ENCODE results near the gene CORO6.

The CORO6 gene

GRCh38 chr17:29590411-29591145 lies 32.1 kb downstream of the CORO6 start:
- in situ Hi-C loops (cut with HindIII; ENCODE audit: low pct_ligation_motif_present, low sequenced_read_pairs) = no loop called here
- DNase-seq = no peak
- Histone ChIP-seq H3K27me3 (replicated peaks) (no peaks in the 10 kb centered on the region), H3K36me3 (replicated peaks) (no peaks in the 10 kb centered on the region), H3K4me3 (ENCODE audit: low read depth, low read length) (peak overlapping the region; percentile 50), H3K27ac (peak overlapping the region; percentile 27)
- no peak for TF ChIP-seq CTCF (IDR thresholded peaks at IDR 0.05; ENCODE audit: low read depth, low read length, missing control alignments)

- peak; percentile 52 for DNase-seq
- no peak for TF ChIP-seq CTCF (IDR thresholded peaks at IDR 0.05; ENCODE audit: low read depth, low read length, missing control alignments)
- in situ Hi-C loops (cut with HindIII; ENCODE audit: low pct_ligation_motif_present, low sequenced_read_pairs) = no loop called here
- Histone ChIP-seq H3K27ac (peak within 1 kb of the TSS; percentile 21), H3K36me3 (replicated peaks) (no peaks in the 10 kb centered on the region), H3K4me3 (ENCODE audit: low read depth, low read length) (peak within 1 kb of the TSS; percentile 74), H3K27me3 (replicated peaks) (no peaks in the 10 kb centered on the region)
Observed at GRCh38 chr17:29589524-29590410, 32.9 kb downstream of the CORO6 start, which contains the start of gene GIT1. Gene GIT1, minus strand, starts transcription at chr17:29589648. Its CDS starts 270 bp downstream, at chr17:29589378.

DNA sequence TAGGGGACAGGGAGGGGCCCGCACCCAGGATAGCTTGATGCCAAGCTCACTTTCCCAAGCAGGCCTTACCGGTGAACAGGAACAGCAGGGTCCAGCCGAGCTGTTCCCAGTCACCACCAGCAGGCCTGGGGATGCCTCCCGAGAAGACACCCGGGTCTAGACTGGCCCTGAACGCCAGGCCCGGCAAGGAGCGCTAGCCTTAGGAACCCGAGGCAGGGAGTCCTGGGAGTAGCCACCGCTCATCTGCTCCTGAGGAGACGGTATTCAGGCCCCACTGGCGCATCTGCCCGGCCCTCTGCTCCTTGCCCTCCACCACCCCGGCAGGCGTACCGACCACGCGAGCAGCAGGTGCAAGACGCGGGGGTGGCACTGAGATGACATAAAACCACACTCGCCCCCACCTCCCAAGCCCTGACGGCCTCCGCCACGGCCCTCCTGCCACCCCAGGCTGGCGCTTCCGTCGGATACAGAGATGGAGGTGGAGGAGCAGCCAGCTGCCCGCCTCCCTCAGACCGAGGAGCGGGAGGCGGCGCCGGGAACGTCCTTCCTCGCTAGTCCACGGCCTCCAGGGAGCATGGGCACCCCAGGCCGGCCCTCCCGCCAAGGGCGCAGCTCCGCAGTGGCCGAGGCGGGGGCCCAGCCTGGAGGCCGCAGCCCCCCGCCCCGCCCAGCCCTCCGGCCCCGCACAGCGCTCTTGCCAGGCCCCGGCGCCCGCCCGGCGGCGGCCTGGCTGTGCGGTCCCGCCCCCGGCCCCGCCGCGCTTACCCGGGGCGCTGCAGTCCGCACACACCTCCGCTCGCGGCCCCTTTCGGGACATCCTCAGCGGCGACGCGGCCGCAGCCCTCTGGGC lies 33.9 kb downstream of the CORO6 start:
- in situ Hi-C loops (cut with HindIII; ENCODE audit: low pct_ligation_motif_present, low sequenced_read_pairs) = no loop called here
- no peak for DNase-seq

GRCh38 chr17:29588017-29588561 lies 34.6 kb downstream of the CORO6 start:
- peak overlapping the region; percentile 13 for H3K27ac ChIP-seq
- no peaks in the 10 kb centered on the region for H3K27me3 ChIP-seq (replicated peaks)
- peaks cover 4% of the 10 kb centered on the region for H3K36me3 ChIP-seq (replicated peaks)
- no peak for TF ChIP-seq CTCF (IDR thresholded peaks at IDR 0.05; ENCODE audit: low read depth, low read length, missing control alignments)
- peak overlapping the region; percentile 74 for H3K4me3 ChIP-seq (ENCODE audit: low read depth, low read length)
- DNase-seq = no peak
- in situ Hi-C loops (cut with HindIII; ENCODE audit: low pct_ligation_motif_present, low sequenced_read_pairs) = no loop called here

More for the DNA sequence above, 33.9 kb downstream of the CORO6 start:
- peak overlapping the region; percentile 13 for H3K27ac ChIP-seq
- no peaks in the 10 kb centered on the region for H3K36me3 ChIP-seq (replicated peaks)
- TF ChIP-seq CTCF (IDR thresholded peaks at IDR 0.05; ENCODE audit: low read depth, low read length, missing control alignments) = no peak
- H3K27me3 ChIP-seq (replicated peaks) = no peaks in the 10 kb centered on the region
- peak overlapping the region; percentile 74 for H3K4me3 ChIP-seq (ENCODE audit: low read depth, low read length)

- no peaks in the 10 kb centered on the region for H3K27me3 ChIP-seq (replicated peaks)
- H3K4me3 ChIP-seq (ENCODE audit: low read depth, low read length) = peak overlapping the region; percentile 74
- DNase-seq = no peak
- no peak overlapping the region for H3K27ac ChIP-seq
- in situ Hi-C loops (cut with HindIII; ENCODE audit: low pct_ligation_motif_present, low sequenced_read_pairs) = no loop called here
- H3K36me3 ChIP-seq (replicated peaks) = peaks cover 9% of the 10 kb centered on the region
- TF ChIP-seq CTCF (IDR thresholded peaks at IDR 0.05; ENCODE audit: low read depth, low read length, missing control alignments) = no peak
Observed at GRCh38 chr17:29587591-29587990, 35.1 kb downstream of the CORO6 start.
